GM12872 (cell line): Measurements from ENCODE around the gene PRKAG3.

Source experiments
- TF ChIP-seq, protein P1 (sequence below): IDR thresholded peaks from 3 replicates; pipeline ENCODE4 v1.5.1; 2011; ENCODE audit warnings: low read depth, mild to moderate bottlenecking, low read length, moderate library complexity; ENCODE audit not compliant: insufficient read depth

PRKAG3 gene

DNA sequence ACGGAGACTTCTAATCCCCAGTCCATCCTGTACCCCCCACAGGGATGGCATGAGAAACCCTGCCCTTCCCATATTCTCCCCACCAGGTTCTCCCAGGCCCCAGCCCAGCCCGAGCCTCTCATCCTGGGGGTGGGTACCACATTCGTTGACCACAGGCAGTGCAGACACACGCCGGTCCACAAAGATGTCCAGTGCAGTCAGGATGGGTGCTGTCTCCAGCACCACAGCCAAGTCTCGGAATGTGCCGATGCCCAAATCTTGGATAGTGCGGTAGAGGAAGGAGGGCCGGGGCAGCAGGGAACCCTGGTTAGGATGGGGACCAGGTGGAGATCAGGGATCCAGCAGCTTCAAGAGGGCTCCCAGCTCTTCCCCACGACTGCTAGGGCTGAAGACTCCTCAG lies 4.8 kb downstream of the PRKAG3 start:
- TF ChIP-seq, protein P1, sequence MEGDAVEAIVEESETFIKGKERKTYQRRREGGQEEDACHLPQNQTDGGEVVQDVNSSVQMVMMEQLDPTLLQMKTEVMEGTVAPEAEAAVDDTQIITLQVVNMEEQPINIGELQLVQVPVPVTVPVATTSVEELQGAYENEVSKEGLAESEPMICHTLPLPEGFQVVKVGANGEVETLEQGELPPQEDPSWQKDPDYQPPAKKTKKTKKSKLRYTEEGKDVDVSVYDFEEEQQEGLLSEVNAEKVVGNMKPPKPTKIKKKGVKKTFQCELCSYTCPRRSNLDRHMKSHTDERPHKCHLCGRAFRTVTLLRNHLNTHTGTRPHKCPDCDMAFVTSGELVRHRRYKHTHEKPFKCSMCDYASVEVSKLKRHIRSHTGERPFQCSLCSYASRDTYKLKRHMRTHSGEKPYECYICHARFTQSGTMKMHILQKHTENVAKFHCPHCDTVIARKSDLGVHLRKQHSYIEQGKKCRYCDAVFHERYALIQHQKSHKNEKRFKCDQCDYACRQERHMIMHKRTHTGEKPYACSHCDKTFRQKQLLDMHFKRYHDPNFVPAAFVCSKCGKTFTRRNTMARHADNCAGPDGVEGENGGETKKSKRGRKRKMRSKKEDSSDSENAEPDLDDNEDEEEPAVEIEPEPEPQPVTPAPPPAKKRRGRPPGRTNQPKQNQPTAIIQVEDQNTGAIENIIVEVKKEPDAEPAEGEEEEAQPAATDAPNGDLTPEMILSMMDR, result no peak

DNA sequence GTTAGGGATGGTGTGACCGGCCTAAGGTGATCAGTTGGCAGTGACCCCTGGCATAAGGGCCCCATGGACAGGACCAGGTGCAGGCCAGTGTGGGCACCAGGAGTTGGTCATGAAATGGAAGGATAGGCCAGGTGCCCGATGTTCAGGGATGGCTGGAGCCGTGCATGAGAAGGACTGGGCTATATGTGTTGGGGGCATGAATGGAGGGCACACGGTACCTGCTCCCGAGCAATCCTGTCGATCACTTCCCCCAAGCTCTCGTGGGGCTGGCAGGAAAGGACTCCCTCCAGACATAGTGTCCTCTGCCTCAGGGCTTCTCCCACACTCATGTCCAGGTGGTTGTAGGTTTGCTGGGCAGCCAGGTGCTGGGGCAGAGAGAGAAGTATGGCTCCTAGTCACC lies 7.6 kb downstream of the PRKAG3 start:
- TF ChIP-seq, protein P1, result no peak

DNA sequence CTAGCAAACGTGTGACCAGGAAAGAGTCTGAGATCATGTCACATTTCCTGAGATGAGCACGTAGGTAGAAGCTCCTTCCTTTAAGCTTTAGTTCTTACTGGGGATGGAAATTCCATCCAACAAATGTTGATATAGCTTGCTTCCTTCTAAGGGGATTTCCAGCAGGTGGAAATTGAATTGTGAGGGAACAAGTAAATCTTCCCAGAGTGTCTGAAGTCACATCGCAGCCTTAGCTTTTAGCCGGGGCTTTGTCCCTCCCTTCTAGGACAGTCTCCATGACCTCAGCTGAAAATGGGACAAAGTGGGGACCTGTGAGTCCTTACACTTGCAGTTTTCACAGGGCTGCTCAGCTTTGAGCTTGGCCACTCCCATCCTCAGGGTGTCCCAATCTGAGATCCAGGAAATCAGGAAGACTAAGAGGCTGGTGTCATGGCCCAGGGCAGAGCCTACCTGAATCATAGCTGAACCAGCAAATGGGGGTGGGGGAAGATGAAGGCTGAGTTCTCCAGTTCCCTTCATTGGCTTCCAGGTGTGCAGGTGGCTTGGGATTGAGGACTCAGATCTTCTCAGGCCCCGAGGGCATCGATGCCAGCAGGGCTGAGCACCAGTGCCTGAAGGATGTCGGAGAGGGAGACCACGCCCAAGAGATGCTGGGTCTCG lies 8.3 kb downstream of the PRKAG3 start:
- TF ChIP-seq, protein P1, result no peak

DNA sequence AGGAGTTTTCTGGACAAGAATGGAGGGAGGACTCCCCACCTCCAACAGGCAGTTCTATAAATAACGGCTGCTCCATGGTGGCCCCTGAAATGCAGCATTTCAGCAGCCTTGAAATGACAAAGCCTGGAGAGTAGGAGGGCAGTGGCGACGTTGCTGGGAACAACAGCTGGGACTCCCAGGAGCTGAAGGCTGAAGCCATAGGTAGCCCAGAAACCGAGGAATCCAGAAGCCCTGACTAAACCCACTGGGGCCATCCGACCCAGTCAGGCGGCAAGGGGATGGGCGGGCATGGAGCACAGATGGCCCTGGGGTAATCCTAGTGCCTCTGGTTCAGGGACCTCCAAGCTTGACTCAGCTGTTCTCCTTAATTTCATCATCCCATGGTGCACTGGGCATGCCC lies 9.0 kb downstream of the PRKAG3 start:
- TF ChIP-seq, protein P1, result no peak

DNA sequence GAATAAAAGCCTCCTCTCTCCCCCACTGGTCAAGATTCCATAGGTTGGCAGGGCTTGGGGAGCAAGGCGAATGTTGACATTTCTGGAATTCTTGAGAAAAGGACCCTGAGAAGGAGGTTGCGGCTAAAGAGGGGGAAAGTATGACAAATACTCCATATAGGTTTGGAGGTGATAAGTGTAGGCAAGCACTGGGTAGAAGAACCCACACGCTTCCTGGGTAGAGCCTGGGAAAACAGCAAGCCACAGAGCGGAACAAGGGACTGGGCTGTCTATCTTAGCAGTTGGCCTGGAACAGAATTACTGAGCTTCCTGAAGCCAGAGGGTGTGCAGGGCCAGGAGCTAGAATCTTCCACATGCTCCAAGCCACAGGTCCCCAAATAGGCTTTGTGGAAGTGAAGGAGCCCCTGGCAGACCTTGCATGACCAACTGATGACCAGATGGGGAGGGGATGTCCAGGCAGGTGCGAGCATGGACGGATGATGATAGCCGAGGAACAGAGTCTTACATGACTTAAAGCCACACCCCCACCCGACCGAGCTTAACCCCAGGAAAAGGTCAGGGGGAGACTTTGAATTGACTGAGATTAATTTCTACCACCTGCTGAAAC lies 9.9 kb downstream of the PRKAG3 start:
- TF ChIP-seq, protein P1, result no peak

DNA sequence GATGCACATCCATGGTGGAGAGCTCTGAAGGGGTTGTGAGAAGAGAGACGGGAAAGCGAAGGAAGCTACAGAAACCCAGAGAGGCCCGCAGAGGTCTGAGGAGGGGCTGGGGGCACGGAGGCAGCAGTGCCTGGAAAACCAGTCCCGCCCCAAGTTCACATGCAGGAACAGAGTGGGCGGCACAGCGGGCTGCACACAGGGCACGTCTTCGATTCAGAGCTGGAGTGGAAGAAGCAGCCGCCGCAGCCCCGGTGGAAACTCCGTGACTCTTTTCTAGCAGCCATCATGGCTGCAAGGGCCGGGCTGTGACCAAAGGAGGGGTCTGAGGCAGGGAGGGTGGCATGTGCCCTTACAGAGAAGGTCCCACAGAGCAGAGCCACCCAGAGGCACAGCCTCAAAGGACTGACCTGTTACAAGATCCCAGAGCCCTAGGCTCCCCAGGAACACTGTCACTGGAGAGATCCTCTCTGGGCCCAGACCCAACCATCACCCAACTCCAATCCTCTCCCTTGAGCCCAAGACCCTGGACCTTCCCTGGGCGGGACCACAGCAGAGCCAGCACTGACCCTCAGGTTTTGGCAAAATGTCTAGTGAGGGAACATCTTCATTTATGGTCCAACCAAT lies 10.7 kb downstream of the PRKAG3 start:
- TF ChIP-seq, protein P1, result no peak

DNA sequence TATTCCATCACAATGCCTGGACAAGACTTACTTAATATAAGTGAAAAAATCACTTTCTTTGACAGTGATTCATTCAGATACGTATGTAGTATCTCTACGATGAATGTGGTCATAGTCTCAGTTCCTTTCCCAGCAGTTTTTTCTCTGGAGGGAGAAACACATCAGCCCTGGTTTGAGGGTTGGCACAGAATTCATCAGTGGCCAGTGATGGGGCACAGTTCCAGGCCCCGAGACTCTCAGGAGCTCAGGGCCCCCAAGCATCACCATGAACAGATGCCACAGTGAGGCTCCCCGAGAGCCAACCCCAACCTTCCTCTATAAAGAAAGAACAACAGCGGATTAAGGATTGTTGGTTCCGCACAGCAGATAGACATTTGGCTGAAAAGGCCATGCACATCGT lies 12.5 kb downstream of the PRKAG3 start:
- TF ChIP-seq, protein P1, result no peak
